Astrocyte of the hippocampus (primary cell): ENCODE results near the gene ETV3.
"Not testable (repeated sequence)": the region's sequence is repeated elsewhere in the genome, so short reads cannot be mapped to it uniquely, and the experiment has no call there.

Experiments used
- DNase-seq: peaks from one replicate; pipeline ENCODE4 v3.0.0; 2011; ENCODE audit warnings: low read depth, low spot score

The ETV3 gene

GRCh38 chr1:157138220-157139051 lies at the start of gene ETV3:
Gene ETV3, minus strand, starts transcription at chr1:157138395. Its CDS starts 2,043 bp downstream, at chr1:157136352.
- DNase-seq: peak; percentile 96

GRCh38 chr1:157186281-157186992 lies 48.2 kb upstream of the ETV3 start:
- no peak for DNase-seq

- no peak for DNase-seq
These were observed 45.7 kb upstream of the ETV3 start for GRCh38 chr1:157183870-157184269.

GRCh38 chr1:157182371-157182770 lies 44.2 kb upstream of the ETV3 start:
- not testable (repeated sequence) for DNase-seq

- DNase-seq: no peak
These were observed 43.6 kb upstream of the ETV3 start for GRCh38 chr1:157181790-157182189.

GRCh38 chr1:157181258-157181657 lies 43.1 kb upstream of the ETV3 start:
- DNase-seq: no peak

GRCh38 chr1:157178490-157178889 lies 40.3 kb upstream of the ETV3 start:
- no peak for DNase-seq

GRCh38 chr1:157177733-157178394 lies 39.7 kb upstream of the ETV3 start:
- DNase-seq: no peak

- DNase-seq: no peak
These were observed 38.5 kb upstream of the ETV3 start for GRCh38 chr1:157176591-157177121.

GRCh38 chr1:157176016-157176415 lies 37.8 kb upstream of the ETV3 start:
- DNase-seq: no peak

GRCh38 chr1:157173900-157174410 lies 35.8 kb upstream of the ETV3 start:
- no peak for DNase-seq

- not testable (repeated sequence) for DNase-seq
These were observed 35.0 kb upstream of the ETV3 start for GRCh38 chr1:157173241-157173640.

GRCh38 chr1:157172591-157172990 lies 34.4 kb upstream of the ETV3 start:
- not testable (repeated sequence) for DNase-seq

GRCh38 chr1:157171903-157172503 lies 33.8 kb upstream of the ETV3 start:
- DNase-seq: not testable (repeated sequence)

- peak; percentile 29 for DNase-seq
These were observed 32.7 kb upstream of the ETV3 start for GRCh38 chr1:157170677-157171515.

GRCh38 chr1:157168015-157168414 lies 29.8 kb upstream of the ETV3 start:
- DNase-seq: no peak

- DNase-seq: no peak
These were observed 29.2 kb upstream of the ETV3 start for GRCh38 chr1:157167437-157167836.

GRCh38 chr1:157166590-157166989 lies 28.4 kb upstream of the ETV3 start:
- DNase-seq: no peak

GRCh38 chr1:157163273-157164127 lies 25.3 kb upstream of the ETV3 start:
- peak; percentile 77 for DNase-seq

- DNase-seq: no peak
These were observed 24.1 kb upstream of the ETV3 start for GRCh38 chr1:157162345-157162744.
